T-helper 1 cell treated with Interleukin-12 subunit alpha and Interleukin-12 subunit beta and Interleukin-4 antibody, amounts not matched to agents 30 μg/mL and 1 μg/mL, for 36 hours (primary cell): ENCODE data around the gene SHISA3.

Experiments used
- H3K27ac Mint-ChIP-seq: one replicate; pipeline ENCODE4 v1.8.0; 2021; ENCODE audit warnings: mild to moderate bottlenecking, mixed read lengths
- H3K27me3 Mint-ChIP-seq: one replicate; pipeline ENCODE4 v1.8.0; 2021; ENCODE audit warnings: low read depth, mixed read lengths
- H3K36me3 Mint-ChIP-seq: one replicate; pipeline ENCODE4 v1.8.0; 2021; ENCODE audit warnings: low read depth, mixed read lengths
- H3K4me1 Mint-ChIP-seq: one replicate; pipeline ENCODE4 v1.8.0; 2021; ENCODE audit warnings: low read depth, mixed read lengths
- H3K4me3 Mint-ChIP-seq: one replicate; pipeline ENCODE4 v1.8.0; 2021; ENCODE audit warnings: mild to moderate bottlenecking, moderate library complexity, mixed read lengths
- H3K9me3 Mint-ChIP-seq: one replicate; pipeline ENCODE4 v1.8.0; 2021; ENCODE audit warnings: mixed read lengths

The SHISA3 gene

GRCh38 chr4:42396752-42397634, at the start of gene SHISA3:
SHISA3 (plus strand) TSS chr4:42397488; CDS start chr4:42398057, 569 bp downstream.
- H3K27ac Mint-ChIP-seq: peak within 1 kb of the TSS; percentile 24
- H3K4me3 Mint-ChIP-seq: peak within 1 kb of the TSS; percentile 82
- H3K9me3 Mint-ChIP-seq: no peaks in the 10 kb centered on the region
- peaks cover 17% of the 10 kb centered on the region for H3K4me1 Mint-ChIP-seq
- H3K27me3 Mint-ChIP-seq: peaks cover 75% of the 10 kb centered on the region
- H3K36me3 Mint-ChIP-seq: no peaks in the 10 kb centered on the region

- Mint-ChIP-seq H3K27me3 (no peaks in the 10 kb centered on the region), H3K27ac (no peak overlapping the region), H3K4me1 (no peaks in the 10 kb centered on the region), H3K4me3 (no peak overlapping the region), H3K36me3 (no peaks in the 10 kb centered on the region), H3K9me3 (no peaks in the 10 kb centered on the region)
These were observed 49.0 kb upstream of the SHISA3 start for GRCh38 chr4:42348247-42348646.

GRCh38 chr4:42348692-42349091, 48.6 kb upstream of the SHISA3 start:
- no peaks in the 10 kb centered on the region for H3K9me3 Mint-ChIP-seq
- no peaks in the 10 kb centered on the region for H3K4me1 Mint-ChIP-seq
- H3K27me3 Mint-ChIP-seq: peaks cover under 1% of the 10 kb centered on the region

GRCh38 chr4:42350611-42351182, 46.6 kb upstream of the SHISA3 start:
- Mint-ChIP-seq H3K27ac (no peak overlapping the region), H3K4me3 (no peak overlapping the region), H3K4me1 (no peaks in the 10 kb centered on the region), H3K27me3 (peaks cover 17% of the 10 kb centered on the region), H3K36me3 (no peaks in the 10 kb centered on the region), H3K9me3 (no peaks in the 10 kb centered on the region)

More at GRCh38 chr4:42348692-42349091, 48.6 kb upstream of the SHISA3 start:
- no peak overlapping the region for H3K4me3 Mint-ChIP-seq
- no peaks in the 10 kb centered on the region for H3K36me3 Mint-ChIP-seq
- no peak overlapping the region for H3K27ac Mint-ChIP-seq

GRCh38 chr4:42352049-42352448, 45.2 kb upstream of the SHISA3 start:
- Mint-ChIP-seq H3K27me3 (peaks cover 30% of the 10 kb centered on the region), H3K9me3 (no peaks in the 10 kb centered on the region), H3K4me3 (no peak overlapping the region), H3K36me3 (no peaks in the 10 kb centered on the region), H3K27ac (no peak overlapping the region), H3K4me1 (peaks cover 3% of the 10 kb centered on the region)

DNA sequence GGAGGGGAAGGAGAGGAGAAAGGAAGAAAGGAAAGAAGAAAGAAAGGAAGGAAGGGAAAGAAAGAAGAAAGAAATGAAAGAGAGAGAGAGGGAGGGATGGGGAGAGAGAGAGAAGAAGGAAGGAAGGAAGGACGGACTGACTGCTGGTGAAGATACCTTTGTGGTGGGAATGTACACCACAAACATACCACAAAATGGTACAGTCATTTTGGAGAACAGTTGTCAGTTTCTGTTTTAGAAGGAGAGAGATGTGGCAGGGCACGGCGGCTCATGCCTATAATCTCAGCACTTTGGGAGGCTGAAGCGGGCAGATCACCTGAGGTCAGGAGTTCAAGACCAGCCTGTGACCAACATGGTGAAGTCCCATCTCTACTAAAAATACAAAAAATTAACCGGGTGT, 40.0 kb upstream of the SHISA3 start:
- Mint-ChIP-seq H3K4me3 (no peak overlapping the region), H3K27me3 (peaks cover 50% of the 10 kb centered on the region), H3K27ac (no peak overlapping the region), H3K36me3 (no peaks in the 10 kb centered on the region), H3K4me1 (peaks cover 5% of the 10 kb centered on the region), H3K9me3 (no peaks in the 10 kb centered on the region)

- no peaks in the 10 kb centered on the region for H3K36me3 Mint-ChIP-seq
- H3K9me3 Mint-ChIP-seq: no peaks in the 10 kb centered on the region
- no peak overlapping the region for H3K4me3 Mint-ChIP-seq
- peaks cover 5% of the 10 kb centered on the region for H3K4me1 Mint-ChIP-seq
- peaks cover 39% of the 10 kb centered on the region for H3K27me3 Mint-ChIP-seq
- H3K27ac Mint-ChIP-seq: no peak overlapping the region
These were observed 37.6 kb upstream of the SHISA3 start for GRCh38 chr4:42359711-42360110.

- peaks cover 5% of the 10 kb centered on the region for H3K4me1 Mint-ChIP-seq
- H3K36me3 Mint-ChIP-seq: no peaks in the 10 kb centered on the region
- no peak overlapping the region for H3K27ac Mint-ChIP-seq
- no peaks in the 10 kb centered on the region for H3K9me3 Mint-ChIP-seq
- no peak overlapping the region for H3K4me3 Mint-ChIP-seq
- peaks cover 36% of the 10 kb centered on the region for H3K27me3 Mint-ChIP-seq
These were observed 37.0 kb upstream of the SHISA3 start for GRCh38 chr4:42360256-42360669.

DNA sequence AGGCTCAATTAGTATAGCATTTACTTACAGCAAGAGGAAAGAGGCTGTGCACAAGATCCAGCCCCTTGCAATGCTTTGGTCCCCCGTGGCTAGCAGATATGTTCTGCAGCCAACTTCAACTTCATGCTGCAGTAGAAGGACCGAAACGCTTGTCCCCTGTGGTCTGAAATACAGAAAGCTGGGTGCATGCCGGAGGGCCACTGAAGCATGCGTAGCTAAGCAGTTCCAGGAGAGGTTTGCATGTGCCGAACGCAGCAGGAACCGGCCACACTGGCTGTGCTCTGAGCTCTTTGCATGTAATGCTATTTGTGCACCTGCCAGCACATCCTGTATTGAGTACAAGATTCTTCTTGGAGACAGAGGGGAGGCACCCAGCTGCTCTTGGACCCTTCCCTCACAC, 35.8 kb upstream of the SHISA3 start:
- Mint-ChIP-seq H3K4me3 (no peak overlapping the region), H3K4me1 (peaks cover 5% of the 10 kb centered on the region), H3K36me3 (no peaks in the 10 kb centered on the region), H3K27ac (no peak overlapping the region), H3K27me3 (peaks cover 25% of the 10 kb centered on the region), H3K9me3 (no peaks in the 10 kb centered on the region)

DNA sequence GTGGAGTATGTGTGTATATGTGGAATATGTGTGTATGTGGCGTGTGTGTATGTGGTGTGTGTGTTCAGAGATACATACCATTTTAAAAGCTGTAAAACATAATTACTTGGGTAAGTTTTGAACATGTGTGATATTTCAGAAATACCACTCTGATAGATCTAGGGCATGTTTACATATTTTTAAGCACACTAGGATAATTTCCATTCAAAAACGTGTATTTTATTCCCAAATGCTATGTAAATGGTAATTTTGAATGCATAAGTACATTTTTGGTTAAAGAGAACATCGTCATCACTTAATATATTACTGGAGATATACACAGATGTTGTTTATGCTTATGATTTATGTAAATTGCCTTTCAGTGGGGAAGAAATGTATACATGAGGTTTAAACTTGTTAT, 34.7 kb upstream of the SHISA3 start:
- Mint-ChIP-seq H3K4me3 (no peak overlapping the region), H3K27ac (no peak overlapping the region), H3K27me3 (peaks cover 15% of the 10 kb centered on the region), H3K36me3 (no peaks in the 10 kb centered on the region), H3K9me3 (no peaks in the 10 kb centered on the region), H3K4me1 (no peaks in the 10 kb centered on the region)

- H3K27ac Mint-ChIP-seq: no peak overlapping the region
- no peaks in the 10 kb centered on the region for H3K36me3 Mint-ChIP-seq
- no peak overlapping the region for H3K4me3 Mint-ChIP-seq
- H3K27me3 Mint-ChIP-seq: peaks cover 5% of the 10 kb centered on the region
- no peaks in the 10 kb centered on the region for H3K9me3 Mint-ChIP-seq
- H3K4me1 Mint-ChIP-seq: no peaks in the 10 kb centered on the region
These were observed 33.7 kb upstream of the SHISA3 start for GRCh38 chr4:42363614-42364013.

- Mint-ChIP-seq H3K36me3 (no peaks in the 10 kb centered on the region), H3K9me3 (no peaks in the 10 kb centered on the region), H3K4me3 (no peak overlapping the region), H3K27me3 (no peaks in the 10 kb centered on the region), H3K4me1 (no peaks in the 10 kb centered on the region), H3K27ac (no peak overlapping the region)
These were observed 32.8 kb upstream of the SHISA3 start for GRCh38 chr4:42364266-42365053.

DNA sequence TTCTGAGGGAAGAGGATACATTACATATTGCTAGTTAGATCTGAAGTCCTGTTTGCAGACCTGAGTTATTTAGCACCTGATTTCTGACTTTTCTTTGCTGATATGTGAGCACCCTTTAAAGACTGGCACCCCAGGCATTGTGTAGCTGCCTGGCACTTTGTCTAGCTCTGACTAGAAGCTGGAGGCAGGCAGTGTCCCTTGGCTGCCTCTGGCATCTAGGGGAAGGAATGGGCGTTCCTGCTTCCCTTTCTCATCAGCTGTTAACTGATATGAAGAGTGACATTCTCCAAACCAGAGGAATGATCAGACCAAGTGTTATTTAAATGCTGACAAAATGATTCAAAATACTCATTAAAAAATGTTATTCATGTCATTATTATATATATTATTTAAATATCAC, 30.3 kb upstream of the SHISA3 start:
- H3K4me1 Mint-ChIP-seq: no peaks in the 10 kb centered on the region
- no peak overlapping the region for H3K4me3 Mint-ChIP-seq
- H3K9me3 Mint-ChIP-seq: no peaks in the 10 kb centered on the region
- no peaks in the 10 kb centered on the region for H3K27me3 Mint-ChIP-seq
- no peak overlapping the region for H3K27ac Mint-ChIP-seq
- H3K36me3 Mint-ChIP-seq: no peaks in the 10 kb centered on the region

GRCh38 chr4:42369489-42369888, 27.8 kb upstream of the SHISA3 start:
- Mint-ChIP-seq H3K27me3 (no peaks in the 10 kb centered on the region), H3K9me3 (no peaks in the 10 kb centered on the region), H3K27ac (no peak overlapping the region), H3K4me1 (no peaks in the 10 kb centered on the region), H3K4me3 (no peak overlapping the region), H3K36me3 (no peaks in the 10 kb centered on the region)
